Stomach (tissue), 4 donors: ENCODE results near the gene DENND5A.

ENCODE experiments used
- POLR2A ChIP-seq, 4 donors: fragments of 450-650 bp; IDR thresholded peaks; one replicate each; pipeline ENCODE4 v1.6.1; 2016; ENCODE audit warnings: antibody characterized with exemption in 4 of 4, control low read depth in 2 of 4, mild to moderate bottlenecking in 1 of 4, moderate library complexity in 1 of 4
- TF ChIP-seq, protein P1 (sequence below), 7 experiments: fragments of 450-650 bp in 4 of 7; fragments of 200-600 bp in 3 of 7; sonication (generic) in 3 of 7; IDR thresholded peaks; one replicate each; pipeline ENCODE4 v1.5.1; 2016 to 2019; ENCODE audit warnings: antibody characterized with exemption in 7 of 7, control low read depth in 2 of 7, mild to moderate bottlenecking in 1 of 7

GRCh38 chr11:9109858-9110731 is 155.1 kb downstream of the DENND5A start:
- TF ChIP-seq, protein P1, sequence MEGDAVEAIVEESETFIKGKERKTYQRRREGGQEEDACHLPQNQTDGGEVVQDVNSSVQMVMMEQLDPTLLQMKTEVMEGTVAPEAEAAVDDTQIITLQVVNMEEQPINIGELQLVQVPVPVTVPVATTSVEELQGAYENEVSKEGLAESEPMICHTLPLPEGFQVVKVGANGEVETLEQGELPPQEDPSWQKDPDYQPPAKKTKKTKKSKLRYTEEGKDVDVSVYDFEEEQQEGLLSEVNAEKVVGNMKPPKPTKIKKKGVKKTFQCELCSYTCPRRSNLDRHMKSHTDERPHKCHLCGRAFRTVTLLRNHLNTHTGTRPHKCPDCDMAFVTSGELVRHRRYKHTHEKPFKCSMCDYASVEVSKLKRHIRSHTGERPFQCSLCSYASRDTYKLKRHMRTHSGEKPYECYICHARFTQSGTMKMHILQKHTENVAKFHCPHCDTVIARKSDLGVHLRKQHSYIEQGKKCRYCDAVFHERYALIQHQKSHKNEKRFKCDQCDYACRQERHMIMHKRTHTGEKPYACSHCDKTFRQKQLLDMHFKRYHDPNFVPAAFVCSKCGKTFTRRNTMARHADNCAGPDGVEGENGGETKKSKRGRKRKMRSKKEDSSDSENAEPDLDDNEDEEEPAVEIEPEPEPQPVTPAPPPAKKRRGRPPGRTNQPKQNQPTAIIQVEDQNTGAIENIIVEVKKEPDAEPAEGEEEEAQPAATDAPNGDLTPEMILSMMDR (IDR thresholded peaks at IDR 0.05): no peak
- TF ChIP-seq POLR2A (IDR thresholded peaks at IDR 0.05): no peak
